ENCODE results near the gene EXOG. TPM values are rescaled to one million over a fixed set of nuclear protein-coding genes. Genes with fewer than 3 reads are reported as not detected.

EXOG gene
- total and polyA plus RNA-seq, 12 donors = 10.7 to 39.9 (median 25.4) TPM

- WGBS, 2 donors = 86% methylated on average over 18 of the region's 18 CpGs
- TF ChIP-seq CTCF (IDR thresholded peaks at IDR 0.05) = no peak
- ATAC-seq (no peak), DNase-seq (no peak)
- Histone ChIP-seq H3K9me3 (peaks cover 0 to 25% (median 6%) of the 10 kb centered on the region in 11 donors), H3K27me3 (no peaks in the 10 kb centered on the region), H3K4me1 (peaks cover 11 to 60% (median 39%) of the 10 kb centered on the region in 9 donors), H3K27ac (peak overlapping the region in 4 of 10 donors; percentile 1 to 98 (median 42)), H3K36me3 (peaks cover 0 to 37% (median 0%) of the 10 kb centered on the region in 9 donors), H3K4me3 (no peak overlapping the region)
- intact Hi-C loops (cut with DNase I) = loop anchor here in 2 of 10 donors (5.0 kb wide), 2 partner anchors 33 to 53 kb away; no protein-coding TSS in a partner anchor
These were observed 79.2 kb downstream of the EXOG start for GRCh38 chr3:38575279-38575843.

Other genes starting within 250 kb of the EXOG start
- under 1 TPM in 6 of 10 donors, not detected in 4; 0.13 to 0.49 (median 0.25) TPM for gene SLC22A13, start 230.5 kb upstream of the EXOG start, total RNA-seq
- under 1 TPM; 0.03 to 0.44 TPM for gene SLC22A13, start 230.5 kb upstream of the EXOG start, polyA plus RNA-seq
- gene SLC22A14, start 214.0 kb upstream of the EXOG start, total RNA-seq = under 1 TPM in 2 of 10 donors, not detected in 8; 0.17 to 0.28 TPM
- gene SLC22A14, start 214.0 kb upstream of the EXOG start, polyA plus RNA-seq = under 1 TPM; 0.06 to 0.37 TPM
- 1 to 10 TPM in 2 of 10 donors, under 1 TPM in 8; 0.42 to 1.7 (median 0.73) TPM for gene XYLB, start 149.6 kb upstream of the EXOG start, total RNA-seq
- under 1 TPM; 0.22 TPM for gene XYLB, start 149.6 kb upstream of the EXOG start, polyA plus RNA-seq
- 1 to 10 TPM; 3.7 to 7.6 (median 6.3) TPM for gene ACVR2B, start 42.5 kb upstream of the EXOG start, total RNA-seq
- 1 to 10 TPM in 1 of 2 donors, under 1 TPM in 1; 0.43 to 1.4 TPM for gene ACVR2B, start 42.5 kb upstream of the EXOG start, polyA plus RNA-seq
- gene SCN5A, start 153.3 kb downstream of the EXOG start, total RNA-seq = 100 to 1,000 TPM; 122 to 254 (median 182) TPM
- gene SCN5A, start 153.3 kb downstream of the EXOG start, polyA plus RNA-seq = 10 to 100 TPM; 29.9 to 61.5 TPM